ENCODE measurements around the gene INPP4A. TPM values are rescaled to one million over a fixed set of nuclear protein-coding genes. Genes with fewer than 3 reads are reported as not detected.

The INPP4A gene
- total RNA-seq, 1 experiment from 2014 or later = 26.7 TPM

GRCh38 chr2:98470851-98471255, 26.2 kb downstream of the INPP4A start:
- intact Hi-C loops (cut with micrococcal nuclease; ENCODE audit: unreplicated experiment) = no loop called here
- no peak overlapping the region for H3K27ac Mint-ChIP-seq (ENCODE audit: unreplicated experiment)
- peaks cover 29% of the 10 kb centered on the region for H3K4me1 Mint-ChIP-seq (ENCODE audit: low read depth, unreplicated experiment)
- DNase-seq = no peak
- no peaks in the 10 kb centered on the region for H3K27me3 Mint-ChIP-seq (ENCODE audit: unreplicated experiment)
- no TSS peak for BruUV-seq (replicated peaks)
- CTCF ChIA-PET = no interaction called here
- no peak for TF ChIP-seq CTCF (IDR thresholded peaks at IDR 0.05; ENCODE audit: unreplicated experiment)
- H3K4me3 Mint-ChIP-seq (ENCODE audit: low read depth, unreplicated experiment) = no peak overlapping the region
- H3K9me3 Mint-ChIP-seq (ENCODE audit: low read depth, unreplicated experiment) = no peaks in the 10 kb centered on the region
- H3K36me3 Mint-ChIP-seq (ENCODE audit: insufficient read depth, unreplicated experiment) = no peaks in the 10 kb centered on the region

DNA sequence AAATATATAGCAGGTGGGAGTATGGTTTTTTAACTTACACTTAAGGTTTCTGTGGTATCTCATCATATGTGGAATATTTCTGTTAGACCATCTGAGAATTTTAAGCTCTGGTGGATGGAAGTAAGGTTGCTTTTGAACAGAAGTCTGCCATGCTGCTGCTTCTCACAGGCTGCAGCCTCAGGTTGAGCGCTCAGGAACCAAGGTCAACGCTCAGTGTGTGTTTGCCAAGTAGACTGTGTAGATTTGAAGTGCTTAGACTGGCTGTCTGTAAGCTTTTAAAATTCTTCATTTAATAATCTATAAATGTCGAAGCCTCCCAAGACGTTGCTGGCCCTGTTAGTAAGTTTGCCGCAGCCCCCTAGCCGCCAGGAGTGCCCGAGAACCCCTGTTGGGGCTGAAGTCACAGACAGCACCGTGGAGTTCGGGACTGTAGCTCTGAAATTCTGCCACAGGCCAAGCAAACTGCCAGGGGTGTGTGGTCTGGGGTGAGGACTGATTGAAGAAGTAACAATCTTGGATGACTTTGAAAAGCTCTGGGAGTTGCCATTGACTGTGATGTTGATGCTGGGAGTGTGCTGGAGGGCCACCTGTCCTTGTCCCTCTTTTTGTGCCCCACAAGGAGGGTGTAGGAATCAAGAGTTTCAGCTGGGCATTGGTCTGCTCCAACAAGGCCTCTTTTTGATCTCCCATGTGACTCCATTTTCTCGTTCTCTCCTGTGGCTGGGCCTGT, 26.9 kb downstream of the INPP4A start:
- Mint-ChIP-seq H3K4me1 (ENCODE audit: low read depth, unreplicated experiment) (peaks cover 29% of the 10 kb centered on the region), H3K36me3 (ENCODE audit: insufficient read depth, unreplicated experiment) (no peaks in the 10 kb centered on the region), H3K27me3 (ENCODE audit: unreplicated experiment) (no peaks in the 10 kb centered on the region), H3K4me3 (ENCODE audit: low read depth, unreplicated experiment) (no peak overlapping the region), H3K9me3 (ENCODE audit: low read depth, unreplicated experiment) (no peaks in the 10 kb centered on the region), H3K27ac (ENCODE audit: unreplicated experiment) (no peak overlapping the region)
- no peak for TF ChIP-seq CTCF (IDR thresholded peaks at IDR 0.05; ENCODE audit: unreplicated experiment)
- BruUV-seq (replicated peaks) = no TSS peak
- DNase-seq = no peak
- intact Hi-C loops (cut with micrococcal nuclease; ENCODE audit: unreplicated experiment) = no loop called here
- CTCF ChIA-PET = interaction anchor here (1.0 kb wide), 1 partner anchor 12 kb away, joined by 3 read pairs; no protein-coding TSS in a partner anchor

DNA sequence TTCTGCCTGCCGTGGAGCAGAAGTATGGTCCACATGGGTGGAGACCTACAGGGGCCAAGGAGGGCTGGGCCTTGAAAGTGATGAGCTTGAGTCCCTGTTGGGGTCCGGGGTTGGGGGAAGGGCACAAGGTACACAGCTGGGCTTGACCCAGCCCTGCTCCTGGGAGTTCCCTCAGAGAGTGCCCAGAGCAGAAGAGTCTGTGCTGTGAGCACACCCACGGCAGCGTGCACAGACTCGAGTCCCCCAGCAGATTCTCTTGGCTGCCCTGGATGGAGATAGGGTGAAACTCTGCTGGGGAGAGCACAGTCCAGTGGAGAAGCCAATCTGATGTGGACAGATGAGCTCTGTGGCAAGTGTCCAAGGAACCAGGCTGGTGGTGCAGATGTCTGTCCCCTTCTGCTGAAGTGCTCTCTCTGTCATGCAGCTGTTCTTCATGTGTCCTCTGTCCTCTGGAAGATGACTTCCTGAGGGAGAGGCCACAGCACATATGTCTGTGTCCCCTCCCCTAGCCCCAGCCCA, 27.5 kb downstream of the INPP4A start:
- no peaks in the 10 kb centered on the region for H3K9me3 Mint-ChIP-seq (ENCODE audit: low read depth, unreplicated experiment)
- CTCF ChIA-PET = interaction anchor here (1.0 kb wide), 2 partner anchors 13 to 16 kb away, joined by 3 to 4 read pairs; no protein-coding TSS in a partner anchor
- intact Hi-C loops (cut with micrococcal nuclease; ENCODE audit: unreplicated experiment) = no loop called here

More for the DNA sequence above, 27.5 kb downstream of the INPP4A start:
- BruUV-seq (replicated peaks) = no TSS peak
- no peak overlapping the region for H3K27ac Mint-ChIP-seq (ENCODE audit: unreplicated experiment)
- no peaks in the 10 kb centered on the region for H3K36me3 Mint-ChIP-seq (ENCODE audit: insufficient read depth, unreplicated experiment)
- no peak overlapping the region for H3K4me3 Mint-ChIP-seq (ENCODE audit: low read depth, unreplicated experiment)
- DNase-seq = no peak
- TF ChIP-seq CTCF (IDR thresholded peaks at IDR 0.05; ENCODE audit: unreplicated experiment) = no peak
- H3K27me3 Mint-ChIP-seq (ENCODE audit: unreplicated experiment) = no peaks in the 10 kb centered on the region
- H3K4me1 Mint-ChIP-seq (ENCODE audit: low read depth, unreplicated experiment) = peaks cover 27% of the 10 kb centered on the region
